Lower leg skin (tissue), 3 donors: ENCODE data around the gene IGFBP7.

Source experiments
- CTCF ChIP-seq, 3 donors: fragments of 450-650 bp; IDR thresholded peaks; one replicate each; pipeline ENCODE4 v1.5.1; 2016; ENCODE audit warnings: antibody characterized with exemption in 3 of 3, mild to moderate bottlenecking in 3 of 3, moderate library complexity in 2 of 3
- POLR2A ChIP-seq, 2 donors: fragments of 450-650 bp; IDR thresholded peaks; one replicate each; pipeline ENCODE4 v1.6.1; 2016 to 2017; ENCODE audit warnings: antibody characterized with exemption in 2 of 2, mild to moderate bottlenecking in 1 of 2, moderate library complexity in 1 of 2

DNA sequence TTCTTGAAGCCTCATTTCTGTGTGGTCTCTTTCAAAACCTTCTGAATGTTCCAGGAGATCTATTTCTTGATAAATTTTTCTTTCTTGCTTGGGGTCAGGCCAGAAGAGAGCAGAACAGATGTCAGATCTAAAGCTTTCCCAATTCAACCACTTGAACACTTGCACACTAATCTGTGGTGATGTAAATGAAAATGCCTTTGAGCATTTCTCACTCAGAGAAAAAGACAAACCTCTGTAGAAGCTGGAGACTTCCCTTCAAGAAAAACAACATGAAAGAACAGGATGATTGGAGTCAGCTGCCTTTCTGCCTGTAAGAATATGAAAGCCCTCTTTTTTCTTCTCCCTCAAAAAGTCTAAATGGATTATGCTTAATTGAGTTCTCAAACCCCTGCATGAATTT lies 11.2 kb downstream of the IGFBP7 start:
- no peak for TF ChIP-seq CTCF (IDR thresholded peaks at IDR 0.05)
- no peak for TF ChIP-seq POLR2A (IDR thresholded peaks at IDR 0.05)
